ENCODE results near the gene CEP128.
A peak's percentile ranks its signal among the peaks of the same experiment; 100 is the strongest.

CEP128 gene

DNA sequence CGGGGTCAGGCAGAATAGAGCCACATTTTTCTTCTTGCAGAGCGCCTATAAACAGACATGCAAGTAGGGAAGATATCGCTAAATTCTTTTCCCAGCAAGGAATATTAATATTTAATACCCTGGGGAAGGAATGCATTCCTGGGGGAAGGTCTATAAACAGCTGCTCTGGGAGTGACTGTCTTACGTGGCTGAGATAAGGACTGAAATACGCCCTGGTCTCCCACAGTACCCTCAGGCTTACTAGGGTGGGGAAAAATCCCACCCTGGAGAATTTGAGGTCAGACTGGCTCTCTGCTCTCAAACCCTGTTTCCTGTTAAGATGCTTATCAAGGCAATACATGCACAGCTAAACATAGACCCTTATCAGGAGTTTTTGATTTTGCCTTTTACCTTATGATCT lies 262.3 kb downstream of the CEP128 start:
- DNase-seq (ENCODE audit: low read depth, low spot score) = no peak

- DNase-seq (ENCODE audit: low read depth, low spot score) = no peak
These were observed 263.1 kb downstream of the CEP128 start for GRCh38 chr14:80678436-80678835.

GRCh38 chr14:80669426-80669825 lies 272.1 kb downstream of the CEP128 start:
- DNase-seq (ENCODE audit: low read depth, low spot score) = peak; percentile 12

DNA sequence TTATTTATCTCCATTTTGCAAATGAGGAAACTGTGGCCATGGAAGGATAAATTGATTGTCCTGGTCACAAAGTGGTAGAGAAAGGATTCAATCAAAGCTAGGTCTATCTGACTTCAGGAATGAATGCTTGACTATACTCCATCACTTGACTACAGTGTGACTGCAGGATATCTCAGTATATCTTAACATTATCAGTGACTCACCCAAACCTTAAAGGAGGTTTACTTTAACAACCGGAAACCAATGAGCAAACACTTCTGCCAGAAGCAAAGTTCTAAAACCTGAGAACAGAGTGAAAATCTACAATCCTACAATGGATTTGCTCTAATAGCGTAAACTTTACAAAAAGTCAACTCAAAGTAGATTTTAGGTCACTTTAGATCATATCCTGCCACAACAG lies 277.0 kb downstream of the CEP128 start:
- no peak for DNase-seq (ENCODE audit: low read depth, low spot score)

DNA sequence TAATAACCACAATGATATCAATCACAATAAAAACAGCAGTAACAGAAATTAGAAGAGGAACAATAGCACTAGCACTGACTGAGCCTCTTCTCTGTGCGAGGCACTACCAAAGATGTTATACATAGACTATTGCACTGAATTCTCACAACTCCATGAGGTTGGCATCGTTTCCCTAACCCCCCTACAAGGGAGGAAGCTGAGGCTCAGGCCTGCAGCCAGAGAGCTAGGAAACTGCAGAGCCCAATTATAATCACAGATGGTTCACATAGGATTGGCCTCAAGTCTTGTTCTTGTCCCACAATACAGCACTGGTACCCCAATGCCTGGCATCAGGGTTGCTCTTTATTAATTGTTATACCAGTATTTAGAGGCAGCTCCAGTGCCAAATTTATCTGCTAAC lies 278.0 kb downstream of the CEP128 start:
- no peak for DNase-seq (ENCODE audit: low read depth, low spot score)

GRCh38 chr14:80659783-80660182 lies 281.8 kb downstream of the CEP128 start:
- DNase-seq (ENCODE audit: low read depth, low spot score) = no peak

DNA sequence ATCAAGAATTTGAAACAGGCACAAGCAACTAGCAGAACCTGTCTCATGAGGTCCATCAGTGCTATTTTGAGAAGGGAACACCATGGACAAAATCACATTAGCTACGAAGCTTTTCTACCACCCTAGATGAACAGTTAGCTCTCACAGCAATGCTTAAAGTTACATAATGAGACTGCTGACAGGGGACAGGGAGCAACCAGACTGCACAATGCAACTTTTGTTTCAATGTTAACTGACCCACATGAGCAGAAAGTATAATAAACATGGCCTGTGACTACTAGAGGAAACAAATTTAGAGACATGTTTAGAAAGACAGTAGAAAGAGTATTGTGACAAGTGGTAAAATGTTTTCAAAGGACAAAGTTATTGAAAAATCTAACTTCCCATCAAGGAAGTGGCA lies 282.8 kb downstream of the CEP128 start:
- DNase-seq (ENCODE audit: low read depth, low spot score) = no peak

DNA sequence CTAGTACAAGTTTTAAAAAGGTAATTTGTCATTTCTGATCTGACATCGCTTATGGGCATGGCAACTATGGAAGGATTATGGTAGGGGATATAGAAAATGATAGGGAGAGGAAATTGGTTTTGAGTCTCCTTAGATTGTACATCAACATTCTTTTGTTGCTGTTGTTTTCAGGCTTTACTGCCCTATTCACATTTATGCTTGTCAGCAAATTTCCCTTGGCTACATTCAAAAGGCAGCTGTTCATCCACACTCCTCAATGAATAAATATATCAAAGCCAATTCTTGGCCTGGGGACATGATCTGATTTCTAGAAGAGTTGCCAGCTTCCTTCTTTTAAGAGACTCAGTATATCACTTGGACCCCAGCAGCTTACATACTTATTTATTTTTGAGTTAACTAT lies 283.4 kb downstream of the CEP128 start:
- DNase-seq (ENCODE audit: low read depth, low spot score) = no peak

GRCh38 chr14:80653956-80654355 lies 287.6 kb downstream of the CEP128 start:
- DNase-seq (ENCODE audit: low read depth, low spot score) = no peak

DNA sequence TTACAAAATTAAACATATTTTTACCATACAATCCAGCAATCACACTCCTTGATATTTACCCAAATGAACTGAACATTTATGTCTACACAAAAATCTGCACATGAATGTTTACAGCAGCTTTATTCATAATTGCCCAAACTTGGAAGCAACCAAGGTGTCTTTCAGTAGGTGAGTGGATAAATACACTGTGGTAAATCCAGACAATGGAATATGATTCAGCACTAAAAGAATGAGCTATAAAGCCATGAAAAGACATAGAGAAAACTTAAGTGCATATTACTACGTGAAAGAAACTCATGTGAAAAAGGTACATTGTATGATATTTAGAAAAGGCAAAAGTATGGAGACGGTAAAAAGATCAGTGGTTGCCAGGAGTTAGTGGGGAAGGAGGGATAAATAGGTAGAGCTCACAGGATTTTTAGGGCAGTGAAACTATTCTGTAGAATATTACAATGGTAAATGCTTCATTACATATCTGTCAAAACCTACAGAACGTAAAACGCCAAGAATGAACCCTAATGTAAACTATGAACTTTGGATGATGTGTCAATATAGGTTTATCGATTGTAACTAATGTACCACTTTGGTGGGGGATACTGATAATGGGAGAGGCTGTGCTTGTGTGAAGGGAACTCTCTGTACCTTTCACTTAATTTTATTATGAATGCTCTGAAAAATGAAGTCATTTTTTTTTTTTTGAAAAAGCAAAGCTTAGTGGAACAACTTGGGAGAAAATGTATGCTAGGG lies 295.7 kb downstream of the CEP128 start:
- no peak for DNase-seq (ENCODE audit: low read depth, low spot score)

- no peak for DNase-seq (ENCODE audit: low read depth, low spot score)
These were observed 296.7 kb downstream of the CEP128 start for GRCh38 chr14:80644826-80645225.

DNA sequence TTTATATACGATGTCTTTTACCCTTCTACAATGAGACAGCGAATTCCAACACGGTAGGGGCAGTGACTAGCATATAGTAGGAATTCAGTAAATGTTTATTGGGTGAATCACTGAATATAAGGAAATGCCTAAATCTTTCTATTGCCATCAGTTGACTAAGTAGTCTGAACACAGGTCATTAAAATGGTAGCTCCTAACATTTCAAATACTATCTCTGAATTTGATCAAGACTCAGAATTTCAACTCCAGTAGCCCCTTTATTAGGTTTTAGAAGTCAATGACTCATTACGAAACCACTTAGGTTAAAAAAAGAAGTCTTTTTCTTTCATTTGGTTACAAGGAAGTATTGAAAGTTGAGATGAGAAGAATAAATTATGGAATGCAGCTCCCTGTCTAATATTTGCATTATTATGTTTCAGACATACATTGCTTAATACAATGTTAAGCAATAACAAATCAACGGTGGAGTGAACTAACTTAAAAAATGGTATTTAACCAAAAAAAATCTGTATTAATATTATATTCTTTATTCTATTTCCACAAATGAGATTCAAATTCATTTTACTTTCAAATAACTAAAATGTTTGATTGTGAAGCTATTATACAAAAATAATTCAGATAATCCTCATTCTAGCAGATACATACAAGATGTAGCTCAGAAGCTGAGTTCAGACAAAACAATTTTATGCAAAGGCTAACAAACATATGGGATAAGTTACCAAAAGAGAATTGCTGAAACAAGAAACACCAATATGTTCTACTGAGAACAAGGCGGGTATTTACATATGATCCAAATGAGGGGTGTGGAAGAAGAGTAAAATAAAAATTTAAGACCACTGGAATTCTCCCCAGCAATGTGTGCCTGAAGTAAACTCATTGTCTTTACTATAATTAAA lies 302.7 kb downstream of the CEP128 start:
- peak; percentile 31 for DNase-seq (ENCODE audit: low read depth, low spot score)

DNA sequence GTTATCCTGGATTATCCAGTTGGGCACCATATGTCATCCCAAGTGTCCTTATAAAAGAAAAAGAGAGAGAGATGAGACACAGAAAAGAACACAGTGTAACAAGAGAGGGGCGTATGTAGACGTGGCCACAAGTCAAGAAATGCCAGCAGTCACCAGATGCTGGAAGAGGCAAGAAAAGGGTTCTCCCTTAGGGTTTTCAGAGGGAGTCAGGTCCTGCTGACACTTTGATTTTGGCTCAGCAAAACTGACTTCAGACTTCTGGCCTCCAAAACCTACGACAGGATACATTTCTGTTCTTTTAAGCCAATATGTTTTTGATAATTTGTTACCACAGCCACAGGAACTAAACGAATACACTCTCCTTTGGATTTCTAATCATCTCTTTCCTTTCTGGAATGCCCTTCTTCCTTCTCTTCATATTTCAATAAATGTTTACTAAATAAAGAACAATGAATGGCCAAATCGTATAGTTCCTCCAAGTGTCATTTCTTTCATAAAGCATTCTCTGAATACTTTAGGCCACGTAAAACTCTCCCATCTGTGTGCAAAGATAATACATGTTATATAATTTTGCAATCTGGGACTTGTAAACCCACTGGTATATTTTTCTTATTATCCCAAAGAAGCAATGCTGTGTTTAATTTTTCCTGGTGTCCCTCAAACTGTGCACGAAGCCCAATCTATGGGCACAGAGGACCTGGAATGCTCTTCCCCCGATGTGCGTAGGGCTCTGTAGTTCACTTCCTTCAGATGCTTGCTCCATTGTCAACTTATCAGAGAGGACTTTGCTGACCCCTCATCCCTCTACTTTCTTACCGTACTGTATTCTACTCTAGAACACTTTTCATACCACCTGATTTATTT lies 303.6 kb downstream of the CEP128 start:
- no peak for DNase-seq (ENCODE audit: low read depth, low spot score)

- DNase-seq (ENCODE audit: low read depth, low spot score) = peak; percentile 3
These were observed 305.5 kb downstream of the CEP128 start for GRCh38 chr14:80636071-80636470.

DNA sequence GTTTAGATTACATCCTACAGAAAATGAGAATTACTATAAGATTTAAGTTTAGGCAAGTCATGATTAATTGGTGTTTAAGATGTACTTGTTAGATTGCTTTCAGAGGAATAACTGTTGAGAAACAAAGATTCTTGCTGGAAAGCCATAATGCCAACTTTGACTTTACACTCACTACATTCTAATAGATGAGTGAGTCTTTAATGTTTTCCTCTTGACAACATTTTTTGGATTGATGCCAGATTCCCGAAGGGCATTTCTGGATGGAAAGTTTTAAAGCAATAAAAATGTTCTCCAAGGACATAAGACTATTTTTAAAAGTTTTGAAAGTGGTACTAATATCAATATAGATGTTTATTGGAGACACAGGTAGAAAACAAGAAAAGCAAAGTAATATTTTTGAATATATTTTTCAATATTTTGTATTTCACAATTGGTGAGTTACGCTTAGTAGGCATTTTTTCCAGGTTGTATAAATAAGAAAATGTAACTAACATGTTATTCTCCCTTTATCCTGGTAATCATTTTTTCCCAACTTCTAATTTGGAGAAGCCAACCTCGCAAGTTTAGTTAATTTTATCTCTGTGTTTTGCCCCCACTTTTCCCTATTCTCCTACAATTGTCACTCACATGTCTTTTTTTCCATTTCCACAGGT lies 307.3 kb downstream of the CEP128 start:
- peak; percentile 24 for DNase-seq (ENCODE audit: low read depth, low spot score)

DNA sequence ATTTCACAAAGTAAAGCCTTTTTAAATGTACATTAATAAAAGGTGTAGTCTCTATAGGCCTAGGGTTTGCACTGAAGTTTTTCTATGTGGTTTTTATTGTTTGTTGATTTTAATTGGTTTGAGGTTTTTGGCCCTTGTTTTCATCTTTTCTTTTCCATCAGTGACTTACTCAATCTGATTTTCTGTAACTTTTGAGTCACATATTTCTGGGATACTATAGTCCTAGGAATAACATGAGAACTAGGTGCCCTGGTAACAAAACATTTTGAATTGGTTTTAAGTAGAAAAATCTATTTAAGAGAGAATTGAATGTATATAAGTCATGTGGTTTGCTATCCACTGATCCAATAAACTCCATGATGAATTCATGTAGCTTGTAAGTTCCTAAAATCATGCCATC lies 311.9 kb downstream of the CEP128 start:
- DNase-seq (ENCODE audit: low read depth, low spot score) = peak; percentile 22

DNA sequence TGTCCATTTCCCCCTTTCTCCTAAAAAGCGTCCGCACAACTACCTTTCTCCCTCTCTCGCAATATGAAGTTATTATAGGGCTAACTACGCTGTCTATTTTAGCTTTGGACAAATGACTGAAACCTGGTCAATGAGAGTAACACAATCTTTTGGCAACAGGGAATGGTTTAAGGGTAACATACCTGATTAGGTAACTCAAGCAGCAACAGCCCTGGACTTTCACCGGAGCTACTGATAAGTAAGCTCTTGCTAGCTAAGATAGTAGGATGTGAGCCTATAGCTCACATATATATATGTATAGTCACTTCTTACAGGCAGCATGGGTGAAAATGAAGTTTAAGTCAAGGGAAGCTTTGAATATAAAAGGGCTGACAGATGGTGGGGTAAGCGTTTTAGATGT lies 313.0 kb downstream of the CEP128 start:
- DNase-seq (ENCODE audit: low read depth, low spot score) = no peak

GRCh38 chr14:80627745-80628144 lies 313.8 kb downstream of the CEP128 start:
- no peak for DNase-seq (ENCODE audit: low read depth, low spot score)

- no peak for DNase-seq (ENCODE audit: low read depth, low spot score)
These were observed 317.0 kb downstream of the CEP128 start for GRCh38 chr14:80624581-80624980.

DNA sequence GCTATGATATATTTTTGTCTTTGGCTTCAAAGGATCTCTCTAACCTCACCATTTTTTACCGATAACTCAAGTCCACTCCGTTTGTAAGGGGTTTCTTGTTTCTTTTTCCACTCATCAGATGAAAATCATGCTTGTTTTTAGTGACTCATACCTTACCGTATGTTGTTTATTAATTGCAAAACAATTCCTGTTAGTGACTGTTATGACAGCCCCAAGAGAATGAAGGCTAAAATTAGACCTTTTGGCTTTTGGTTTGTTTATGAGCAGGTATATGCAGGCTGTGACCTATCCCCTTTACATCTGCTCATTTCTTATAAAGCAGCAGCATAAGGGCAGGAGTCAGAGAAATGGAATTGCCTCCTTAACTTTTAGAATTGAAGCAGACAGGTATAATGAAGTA lies 319.8 kb downstream of the CEP128 start:
- DNase-seq (ENCODE audit: low read depth, low spot score) = peak; percentile 20

- no peak for DNase-seq (ENCODE audit: low read depth, low spot score)
These were observed 321.1 kb downstream of the CEP128 start for GRCh38 chr14:80620434-80620833.
